GM21825 (cell line): ENCODE data around the gene AIF1L.

Experiments used
- ATAC-seq: cut with Tn5 transposase; IDR thresholded peaks from one replicate; pipeline ENCODE4 v1.9.1; 2021; ENCODE audit warnings: mild to moderate bottlenecking, moderate library complexity; ENCODE audit not compliant: unreplicated experiment

The AIF1L gene

DNA sequence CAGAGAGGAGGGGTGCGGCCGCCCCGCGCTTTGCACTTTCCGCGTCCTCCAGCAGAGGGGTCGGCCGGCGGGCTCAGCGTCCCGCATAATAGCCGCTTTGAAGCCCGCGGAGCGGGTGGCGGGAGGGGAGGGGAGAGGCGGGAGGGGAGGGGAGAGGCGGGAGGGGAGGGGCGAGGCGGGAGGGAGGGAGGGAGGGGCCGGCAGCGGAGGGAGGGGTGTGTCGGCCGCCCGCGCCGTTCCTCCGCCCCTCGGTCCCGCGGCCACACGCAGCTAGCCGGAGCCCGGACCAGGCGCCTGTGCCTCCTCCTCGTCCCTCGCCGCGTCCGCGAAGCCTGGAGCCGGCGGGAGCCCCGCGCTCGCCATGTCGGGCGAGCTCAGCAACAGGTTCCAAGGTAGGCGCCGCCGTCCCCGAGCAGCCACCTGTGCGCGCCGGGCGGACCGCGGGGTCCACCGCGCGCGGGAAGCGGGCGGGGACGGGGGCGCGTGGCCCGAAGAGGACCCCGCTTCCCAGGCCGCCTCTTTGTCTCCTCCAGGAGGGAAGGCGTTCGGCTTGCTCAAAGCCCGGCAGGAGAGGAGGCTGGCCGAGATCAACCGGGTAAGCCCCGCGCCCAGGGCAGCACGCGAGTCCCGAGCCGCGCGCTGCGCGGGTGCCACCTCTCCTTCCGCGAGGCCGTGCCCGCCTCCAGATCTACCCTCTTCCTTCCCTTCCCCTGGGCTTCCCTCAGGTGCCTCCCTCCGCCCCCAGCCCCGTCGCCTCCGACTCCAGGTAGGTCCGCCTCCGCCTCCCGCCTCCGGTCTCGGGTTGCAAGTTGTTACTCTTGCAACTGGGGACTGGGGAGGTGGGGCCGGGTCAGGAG lies at the start of gene AIF1L:
AIF1L (plus strand) TSS at position 263 of the 857 bp plus-strand sequence; CDS start at position 362, 99 bp downstream.
- ATAC-seq = no peak

DNA sequence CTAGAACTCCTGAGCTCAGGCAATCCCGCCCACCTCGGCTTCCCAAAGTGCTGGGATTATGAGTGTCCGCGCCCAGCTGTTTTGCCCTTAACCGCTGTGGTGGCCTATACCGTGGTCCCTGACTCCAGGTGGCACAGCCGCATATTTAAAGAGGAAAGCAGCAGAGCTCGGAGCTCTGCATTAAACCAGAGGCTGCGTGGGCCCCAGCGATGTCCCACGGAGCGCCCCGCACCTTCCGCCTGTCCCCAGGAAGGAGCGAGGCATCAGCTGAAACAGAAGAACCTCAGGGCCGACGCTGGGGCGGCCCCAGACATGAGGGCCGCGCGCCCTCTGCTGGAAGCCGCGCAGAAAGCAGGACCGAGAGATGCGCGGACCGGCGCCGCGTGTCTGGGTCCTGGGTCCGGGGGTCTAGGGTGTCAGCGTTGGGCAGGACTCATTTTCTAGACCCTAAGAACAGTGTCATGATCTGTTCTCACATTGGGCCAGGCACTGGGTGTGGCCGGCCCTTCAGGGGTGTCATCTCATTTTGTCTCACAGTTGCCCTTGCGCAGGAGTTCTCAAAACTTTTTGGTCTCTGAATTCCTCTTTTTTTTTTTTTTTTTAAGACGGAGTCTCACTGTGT lies 49.6 kb upstream of the AIF1L start:
- no peak for ATAC-seq

DNA sequence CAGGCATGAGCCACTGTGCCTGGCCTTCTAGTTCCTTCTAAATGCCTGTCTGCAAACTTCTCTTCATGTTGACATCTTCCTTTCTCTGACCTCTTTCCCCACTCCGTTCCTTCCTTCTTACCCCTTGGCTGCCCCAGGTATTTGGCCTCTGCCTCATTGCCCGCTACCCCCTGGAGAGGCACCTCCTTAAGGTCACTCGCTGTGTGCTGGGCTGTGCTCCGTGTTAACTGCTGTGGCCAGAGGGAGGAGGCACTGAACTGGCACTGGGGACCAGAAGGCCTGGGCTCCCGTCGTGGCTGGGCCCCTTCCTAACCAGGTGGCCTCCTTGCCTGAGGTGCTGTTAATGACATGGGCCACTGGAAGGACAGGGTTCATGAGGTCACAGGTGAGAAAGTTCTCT lies 48.0 kb upstream of the AIF1L start:
- no peak for ATAC-seq

DNA sequence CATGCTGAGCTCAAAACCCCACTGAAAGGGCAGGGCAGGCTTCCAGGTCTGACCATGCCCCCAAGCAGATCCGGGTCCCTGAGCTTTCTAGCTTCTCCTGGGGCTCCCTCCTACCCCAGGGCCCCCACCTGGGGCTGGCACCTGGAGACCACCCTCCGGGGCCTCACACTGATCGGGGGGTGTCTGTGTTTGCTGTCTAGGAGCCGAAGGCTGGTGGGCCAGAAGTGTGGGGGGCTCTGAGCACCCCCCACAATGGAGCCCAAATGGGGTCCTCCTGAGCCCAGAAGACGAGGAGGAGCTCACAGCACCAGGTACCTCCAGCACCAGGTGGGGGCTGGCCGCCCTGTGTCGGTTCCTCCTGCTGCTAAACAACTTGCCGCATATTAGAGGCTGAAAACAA lies 47.5 kb upstream of the AIF1L start:
- no peak for ATAC-seq

DNA sequence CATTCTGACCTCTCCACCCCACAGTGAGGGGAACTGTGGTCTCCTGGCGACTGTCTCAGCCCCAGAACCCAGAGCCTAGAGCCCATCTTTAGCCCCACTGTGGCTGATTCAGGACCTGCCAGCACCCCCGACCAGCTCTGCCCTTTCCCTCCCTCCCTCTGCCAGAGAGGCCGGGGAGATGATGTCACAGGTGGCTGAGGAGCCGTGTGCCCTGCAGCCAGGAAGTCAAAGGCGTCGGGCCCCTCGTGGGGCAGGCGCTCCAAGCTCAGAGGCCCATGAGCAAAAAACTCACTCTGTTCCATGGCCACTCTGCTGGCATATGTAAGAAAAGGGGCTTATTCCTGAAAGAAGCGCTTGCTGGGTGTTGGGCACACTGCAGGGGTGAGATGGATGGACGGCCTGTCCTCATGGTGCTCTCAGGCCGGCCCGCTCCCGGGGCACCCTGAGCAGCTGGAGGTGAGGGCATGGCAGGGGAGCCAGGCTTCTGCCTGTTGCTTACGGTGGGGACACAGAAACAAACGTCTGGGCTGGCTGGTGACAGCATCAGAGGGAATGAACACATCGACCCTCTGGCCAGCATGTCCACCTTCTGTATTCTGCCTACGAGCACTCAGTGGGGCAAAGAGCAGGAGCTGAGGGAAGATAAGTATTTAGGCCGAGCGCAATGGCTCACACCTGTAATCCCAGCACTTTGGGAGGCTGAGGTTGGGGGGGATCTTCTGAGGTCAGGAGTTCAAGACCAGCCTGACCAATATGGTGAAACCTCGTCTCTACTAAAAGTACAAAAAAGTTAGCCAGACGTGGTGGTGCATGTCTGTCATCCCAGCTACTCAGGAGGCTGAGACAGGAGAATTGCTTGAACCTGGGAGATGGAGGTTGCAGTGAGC lies 46.3 kb upstream of the AIF1L start:
- no peak for ATAC-seq

DNA sequence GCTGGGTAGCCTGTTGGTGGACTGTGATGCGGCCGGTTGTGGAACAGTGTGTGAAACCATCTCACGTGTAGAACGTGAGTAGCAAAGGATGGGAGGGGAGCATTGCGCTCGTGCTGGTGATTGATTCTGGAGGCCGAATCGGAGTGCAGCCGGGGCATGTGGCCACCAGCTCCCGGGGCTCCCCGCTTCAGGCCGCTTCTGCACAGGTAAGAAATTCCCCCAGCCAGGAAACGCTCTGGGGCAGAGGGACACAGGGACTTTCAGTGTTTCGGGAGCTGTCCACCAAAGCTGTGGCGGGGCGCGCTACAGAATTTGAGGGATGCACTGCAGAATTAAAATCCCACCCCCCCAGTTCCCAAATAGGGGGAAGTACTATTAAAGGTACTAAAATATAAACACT lies 45.5 kb upstream of the AIF1L start:
- ATAC-seq = no peak

DNA sequence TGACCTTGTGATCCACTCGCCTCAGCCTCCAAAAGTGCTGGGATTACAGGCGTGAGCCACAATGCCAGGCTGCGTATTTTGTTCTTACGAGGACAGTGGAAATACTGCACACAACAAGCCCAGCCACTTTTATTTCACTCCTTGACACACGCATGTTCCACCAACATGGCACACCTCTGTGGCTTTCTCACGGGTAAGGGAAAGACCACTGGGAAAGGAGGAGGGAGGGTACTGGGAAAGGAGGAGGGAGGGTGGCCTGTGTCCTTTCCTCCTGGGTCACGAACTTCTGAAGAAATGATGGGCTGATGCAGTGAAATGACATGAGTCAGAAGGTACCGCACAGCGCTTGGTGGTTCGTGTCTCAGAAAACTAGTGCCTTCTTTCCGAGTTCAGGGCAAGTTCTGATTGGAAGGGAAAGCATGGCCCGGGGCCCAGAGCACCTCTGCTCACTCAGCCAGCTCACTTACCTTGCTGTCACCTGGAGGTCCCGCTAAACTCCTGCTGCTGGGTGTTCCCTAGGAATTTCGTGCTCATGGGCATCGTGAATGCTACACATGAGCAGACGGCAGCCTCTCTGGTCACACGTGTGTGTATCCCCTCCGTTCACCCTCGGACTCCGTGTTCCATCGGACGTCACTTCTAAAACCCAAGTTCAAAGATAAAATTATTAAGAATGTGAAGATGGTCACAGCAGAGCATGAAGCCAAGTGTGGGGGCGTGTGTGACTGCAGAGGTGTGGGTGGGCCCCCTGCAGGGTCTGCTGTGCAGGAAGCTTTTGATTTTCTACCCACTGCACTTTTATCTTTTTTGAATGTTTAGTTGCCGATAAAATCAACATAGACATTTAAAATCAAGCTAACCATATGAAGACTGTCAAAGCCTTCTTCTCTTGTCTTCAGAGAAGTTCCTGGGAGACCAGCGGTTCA lies 44.5 kb upstream of the AIF1L start:
- ATAC-seq = no peak

DNA sequence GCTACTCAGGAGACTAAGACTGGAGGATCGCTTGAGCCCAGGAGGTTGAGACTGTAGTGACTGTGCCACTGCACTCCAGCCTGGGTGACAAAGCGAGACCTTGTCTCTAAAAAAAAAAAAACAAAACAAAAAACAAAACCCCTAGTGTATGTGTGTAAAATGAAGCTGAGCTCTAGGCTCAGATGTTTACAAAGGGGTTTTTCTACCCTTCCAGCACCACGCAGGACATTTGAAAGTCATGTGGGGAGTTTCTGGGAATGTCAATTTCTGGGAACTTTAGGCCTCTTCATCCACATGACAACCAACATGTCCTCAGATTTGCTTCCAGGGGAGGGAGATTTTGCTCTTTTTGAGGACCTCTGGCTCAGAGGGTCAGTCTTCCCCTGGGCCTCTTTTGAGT lies 42.4 kb upstream of the AIF1L start:
- ATAC-seq = no peak

DNA sequence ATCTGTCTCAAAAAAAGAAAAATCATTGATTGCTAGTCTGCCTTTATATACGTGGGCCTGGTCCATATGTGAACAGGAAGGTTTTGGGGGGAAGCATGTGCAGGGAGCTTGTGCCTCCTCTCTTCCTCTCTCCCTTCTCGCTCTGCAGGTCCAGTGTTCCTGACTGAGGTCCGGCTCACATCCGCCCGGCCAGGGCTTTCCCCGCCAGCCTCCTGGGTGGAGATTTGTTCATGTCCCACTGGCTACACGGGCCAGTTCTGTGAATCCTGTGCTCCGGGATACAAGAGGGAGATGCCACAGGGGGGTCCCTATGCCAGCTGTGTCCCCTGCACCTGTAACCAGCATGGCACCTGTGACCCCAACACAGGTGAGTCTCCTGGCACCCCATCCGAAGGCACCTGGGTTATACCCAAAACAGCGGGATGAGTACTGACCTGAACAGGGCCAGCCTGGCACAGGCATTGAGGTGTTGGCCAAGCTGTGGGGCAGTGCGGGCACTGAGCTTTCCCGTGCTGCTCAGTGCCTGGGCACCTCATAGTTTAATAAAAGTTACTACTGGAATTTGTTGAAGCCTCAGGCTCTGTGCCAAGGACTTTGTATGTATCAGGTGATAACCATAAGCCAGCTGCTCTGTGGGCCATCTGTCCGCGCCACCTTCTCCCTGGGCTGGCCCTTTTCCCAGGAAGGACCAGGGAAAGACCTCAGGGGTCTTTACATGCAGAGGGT lies 39.4 kb upstream of the AIF1L start:
- ATAC-seq = no peak

DNA sequence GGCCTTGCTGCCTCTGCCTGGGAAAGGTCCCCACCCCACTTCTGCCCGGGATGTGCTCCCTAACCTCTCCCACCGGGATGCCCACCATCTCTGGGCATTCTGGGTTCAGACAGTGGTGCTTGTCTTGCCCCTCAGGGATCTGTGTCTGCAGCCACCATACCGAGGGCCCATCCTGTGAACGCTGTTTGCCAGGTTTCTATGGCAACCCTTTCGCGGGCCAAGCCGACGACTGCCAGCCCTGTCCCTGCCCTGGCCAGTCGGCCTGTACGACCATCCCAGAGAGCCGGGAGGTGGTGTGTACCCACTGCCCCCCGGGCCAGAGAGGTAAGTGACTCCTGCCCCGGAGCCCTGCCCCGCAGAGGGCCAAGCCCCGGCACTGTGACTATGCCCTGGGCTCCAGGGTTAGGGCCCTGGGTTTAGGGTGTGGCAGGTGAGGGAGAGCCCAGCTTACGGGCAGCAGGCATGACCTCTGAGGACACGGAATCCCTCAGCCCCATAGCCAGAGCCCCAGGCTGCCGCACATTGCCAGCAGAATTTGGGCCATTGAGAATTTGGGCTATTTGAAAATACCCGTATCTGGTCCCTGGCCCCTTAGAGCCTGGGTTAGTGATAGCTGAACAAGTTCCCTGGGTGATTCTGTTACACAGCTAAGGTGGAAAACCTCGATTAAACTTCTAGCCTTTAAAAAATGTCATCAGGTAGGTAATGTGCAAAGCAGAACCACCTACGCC lies 35.3 kb upstream of the AIF1L start:
- no peak for ATAC-seq

DNA sequence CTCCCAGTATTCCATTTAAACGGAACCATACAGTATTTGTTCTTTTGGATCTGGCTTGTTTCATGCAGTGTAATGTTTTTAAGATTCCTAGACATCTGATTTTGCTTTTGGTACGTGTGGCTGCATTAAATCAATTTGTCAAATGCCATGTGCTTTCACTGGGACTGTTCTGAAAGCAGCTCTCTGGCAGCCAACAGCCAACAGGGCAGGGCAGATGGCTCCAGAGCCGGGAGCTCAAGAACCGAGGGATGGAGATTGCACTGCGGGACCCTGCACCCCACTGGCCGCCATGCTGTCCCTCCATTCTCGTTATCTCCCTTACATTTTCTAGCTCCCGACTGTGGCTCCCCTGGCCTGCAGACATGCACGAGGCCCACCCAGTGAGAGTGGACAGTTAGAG lies 33.4 kb upstream of the AIF1L start:
- no peak for ATAC-seq

DNA sequence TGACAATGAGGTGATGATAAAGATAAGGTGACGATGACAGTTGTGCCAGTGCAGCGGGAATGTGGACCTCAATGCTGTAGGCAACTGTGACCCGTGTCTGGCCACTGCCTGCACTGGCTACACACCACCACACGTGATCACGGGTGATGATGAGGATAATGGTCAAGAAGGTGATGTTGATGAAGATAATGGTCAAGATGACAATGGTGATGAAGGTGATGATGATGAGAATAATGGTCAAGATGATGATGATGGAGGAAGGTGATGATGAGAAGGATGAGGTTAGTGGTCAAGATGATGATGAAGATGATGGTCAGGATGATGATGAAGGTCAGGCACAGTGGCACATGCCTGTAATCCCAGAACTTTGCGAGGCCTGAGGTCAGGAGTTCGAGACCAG lies 30.7 kb upstream of the AIF1L start:
- ATAC-seq = no peak

DNA sequence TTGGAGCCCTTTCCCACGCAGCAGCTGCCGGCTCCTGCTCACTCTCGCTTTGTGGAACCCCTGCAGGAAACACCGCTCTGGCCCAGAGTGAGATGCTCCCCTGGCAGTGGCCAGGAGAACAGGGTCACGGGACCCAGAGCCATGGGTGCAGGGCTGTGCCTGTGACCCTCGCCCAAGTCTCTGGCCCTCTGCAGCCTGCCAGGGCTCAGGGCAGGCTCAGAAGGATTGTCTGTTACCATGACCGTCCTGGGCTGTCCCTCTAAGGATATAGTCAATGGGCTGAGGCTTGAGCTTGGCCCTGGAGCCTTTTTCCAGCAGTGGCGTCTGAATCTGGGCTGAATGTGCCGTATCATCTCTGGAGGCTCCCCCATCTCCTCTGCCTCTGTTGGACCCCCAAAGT lies 28.7 kb upstream of the AIF1L start:
- ATAC-seq = no peak

DNA sequence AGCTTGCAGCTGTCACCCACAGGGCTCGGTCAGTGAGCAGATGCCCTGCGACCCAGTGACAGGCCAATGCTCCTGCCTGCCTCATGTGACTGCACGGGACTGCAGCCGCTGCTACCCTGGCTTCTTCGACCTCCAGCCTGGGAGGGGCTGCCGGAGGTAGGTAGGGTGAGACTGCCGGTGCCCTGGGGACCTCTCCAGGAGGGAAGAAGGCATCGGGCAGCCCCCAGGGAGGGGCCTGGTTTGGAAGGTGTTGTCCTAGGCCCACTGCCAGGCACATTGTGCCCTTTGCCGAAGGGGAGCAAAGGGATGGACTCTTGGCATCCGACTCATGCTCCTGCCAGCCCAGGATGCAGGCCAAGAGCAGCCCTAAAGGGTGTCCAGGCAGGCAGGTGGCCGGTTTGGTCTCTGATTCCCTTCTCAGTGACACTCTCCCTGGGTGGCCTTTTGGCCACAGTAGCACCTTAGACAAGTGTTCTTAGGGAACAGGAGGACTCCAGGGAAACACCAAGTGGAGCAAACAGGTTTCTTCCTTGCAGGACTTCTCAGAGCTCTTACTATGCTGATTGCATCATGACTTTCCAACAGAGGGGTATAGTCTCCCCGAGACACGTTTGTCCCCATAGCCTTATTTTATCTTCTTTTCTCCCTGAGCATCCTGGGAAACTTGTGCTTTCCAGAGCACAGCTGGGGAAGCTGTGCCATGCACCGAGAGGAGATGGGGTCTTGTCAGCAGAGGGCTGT lies 28.1 kb upstream of the AIF1L start:
- ATAC-seq = no peak

DNA sequence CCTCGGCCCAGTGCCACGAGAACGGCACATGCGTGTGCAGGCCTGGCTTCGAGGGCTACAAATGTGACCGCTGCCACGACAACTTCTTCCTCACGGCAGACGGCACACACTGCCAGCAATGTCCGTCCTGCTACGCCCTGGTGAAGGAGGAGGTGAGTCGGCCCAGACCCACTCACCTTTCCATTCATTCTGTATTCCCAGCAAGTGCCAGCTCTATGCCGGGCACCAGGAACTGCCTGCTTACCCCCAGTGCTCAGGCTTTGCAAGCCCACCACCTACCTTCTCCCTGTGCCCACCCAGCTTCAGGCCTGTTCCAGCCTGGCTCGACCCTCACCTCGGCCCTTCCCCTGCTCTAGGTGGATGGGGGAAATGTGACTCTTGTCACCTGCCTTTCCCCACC lies 26.6 kb upstream of the AIF1L start:
- ATAC-seq = no peak

DNA sequence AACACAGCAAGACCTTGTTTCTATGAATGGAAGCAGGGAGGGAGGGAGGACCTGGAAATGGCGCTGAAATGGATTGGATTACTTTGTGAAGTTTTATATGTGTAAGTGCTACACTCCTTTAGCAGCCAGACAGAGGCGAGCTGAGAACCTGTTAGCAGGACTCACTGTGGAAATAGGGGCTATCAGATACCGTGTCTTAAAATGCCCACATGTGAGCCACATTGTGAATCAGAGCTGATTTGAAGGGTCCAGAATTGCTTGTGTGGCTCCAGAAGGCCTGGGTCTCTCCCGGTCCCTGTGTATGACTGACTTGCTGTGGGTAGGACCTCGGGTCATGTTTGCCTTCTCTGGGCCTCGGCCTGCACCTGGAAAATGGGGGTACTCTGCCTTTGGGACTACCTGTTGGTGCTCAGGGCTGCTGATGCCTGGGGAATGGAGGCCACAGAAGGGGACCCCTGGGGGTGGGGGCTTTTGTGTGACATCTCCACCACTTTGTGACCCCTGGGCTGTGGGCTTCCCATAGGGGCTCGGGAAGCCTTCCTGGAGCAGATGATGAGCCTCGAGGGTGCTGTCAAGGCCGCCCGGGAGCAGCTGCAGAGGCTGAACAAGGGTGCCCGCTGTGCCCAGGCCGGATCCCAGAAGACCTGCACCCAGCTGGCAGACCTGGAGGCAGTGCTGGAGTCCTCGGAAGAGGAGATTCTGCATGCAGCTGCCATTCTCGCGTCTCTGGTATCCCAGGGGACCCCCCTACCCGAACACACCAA lies 24.0 kb upstream of the AIF1L start:
- ATAC-seq = no peak

DNA sequence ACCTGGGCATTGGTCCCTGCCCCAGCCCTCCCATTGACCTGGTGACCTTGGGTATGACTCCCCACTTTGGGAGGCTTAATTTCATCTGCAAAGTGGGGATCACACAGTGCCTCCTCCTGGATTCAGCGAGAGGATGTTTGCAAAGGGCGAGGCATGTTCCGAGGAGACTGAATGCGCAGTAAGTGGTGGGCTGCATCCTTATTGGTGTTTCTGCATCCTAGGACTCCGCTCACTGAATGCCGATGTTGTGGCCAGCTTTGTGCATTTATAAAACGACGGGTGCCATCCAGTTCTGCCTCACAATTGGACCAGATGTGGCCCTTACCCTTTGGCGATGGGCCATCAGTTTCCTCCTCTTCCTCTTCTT lies 23.5 kb upstream of the AIF1L start:
- no peak for ATAC-seq
